GM12875 (cell line): ENCODE data around the gene SRSF1.

Experiments used
- H3K4me3 ChIP-seq: one replicate; pipeline ENCODE4 v1.5.1; 2011; ENCODE audit warnings: low read depth, low read length, control low read depth
- TF ChIP-seq, protein P1 (sequence below): IDR thresholded peaks from 2 replicates; pipeline ENCODE4 v1.5.1; 2011; ENCODE audit warnings: low read depth, mild to moderate bottlenecking, control low read depth, inconsistent platforms, low read length, moderate library complexity, borderline replicate concordance; ENCODE audit not compliant: insufficient read depth

Gene SRSF1, protein sequence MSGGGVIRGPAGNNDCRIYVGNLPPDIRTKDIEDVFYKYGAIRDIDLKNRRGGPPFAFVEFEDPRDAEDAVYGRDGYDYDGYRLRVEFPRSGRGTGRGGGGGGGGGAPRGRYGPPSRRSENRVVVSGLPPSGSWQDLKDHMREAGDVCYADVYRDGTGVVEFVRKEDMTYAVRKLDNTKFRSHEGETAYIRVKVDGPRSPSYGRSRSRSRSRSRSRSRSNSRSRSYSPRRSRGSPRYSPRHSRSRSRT

DNA sequence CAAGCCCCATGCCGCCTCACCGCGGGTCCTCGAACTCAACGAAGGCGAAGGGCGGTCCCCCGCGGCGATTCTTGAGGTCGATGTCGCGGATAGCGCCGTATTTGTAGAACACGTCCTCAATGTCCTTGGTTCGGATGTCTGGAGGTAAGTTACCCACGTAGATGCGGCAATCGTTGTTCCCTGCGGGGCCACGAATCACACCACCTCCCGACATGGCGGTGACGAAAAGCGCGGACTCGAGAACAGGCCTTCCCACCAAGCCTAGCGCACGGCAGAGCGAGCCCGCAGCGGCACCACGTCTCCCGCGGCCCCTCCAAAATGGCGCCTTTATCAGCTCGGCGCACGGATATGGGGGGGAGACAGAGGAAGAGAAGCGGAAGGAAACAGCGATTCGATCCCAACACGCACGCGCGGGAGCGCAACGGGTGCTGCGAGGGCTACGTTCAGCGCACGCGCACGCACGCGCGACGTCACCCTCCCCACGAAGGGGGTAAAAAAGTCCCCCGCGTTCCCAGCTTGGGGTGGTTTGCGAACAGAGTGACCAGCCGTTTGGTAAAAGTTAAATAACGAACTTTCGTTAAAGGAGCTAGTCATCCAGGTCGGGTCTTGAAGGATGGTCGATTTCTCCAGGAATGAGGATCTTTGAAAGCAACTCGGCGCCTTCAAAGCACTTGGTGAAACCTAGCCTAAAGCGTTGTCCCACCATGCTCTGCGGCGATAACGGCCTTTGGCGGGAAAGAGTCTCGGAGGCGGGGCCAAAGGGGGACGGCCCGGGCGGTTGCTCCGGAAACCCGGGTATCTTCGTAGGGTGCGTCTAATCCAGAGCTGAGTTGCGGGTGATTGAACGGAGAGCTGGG, at the start of gene SRSF1:
Gene SRSF1 (minus strand): TSS at position 323 of the 857 bp plus-strand sequence. CDS start 109 bp downstream, at position 214.
- H3K4me3 ChIP-seq, result peak within 1 kb of the TSS; percentile 87

DNA sequence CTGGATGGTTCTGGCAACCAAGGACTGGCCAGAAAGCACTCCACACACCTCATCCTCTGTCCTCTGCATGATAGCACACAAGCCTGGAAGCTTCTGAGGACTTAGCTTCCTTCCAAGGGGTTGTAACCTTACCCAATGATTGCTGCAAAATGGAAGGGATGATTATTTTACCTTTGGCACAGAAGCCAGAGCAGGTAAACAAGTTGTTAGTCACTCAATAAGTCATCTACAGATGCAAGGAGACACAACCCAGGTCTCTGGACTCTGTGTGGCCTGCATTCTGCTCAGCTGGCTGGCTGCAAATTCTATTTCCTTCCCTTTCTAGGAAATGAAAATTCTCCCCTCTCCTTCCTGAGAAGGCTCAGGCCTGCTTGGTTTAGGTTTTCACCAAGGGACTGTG, 49.4 kb upstream of the SRSF1 start:
- no peak overlapping the region for H3K4me3 ChIP-seq
- TF ChIP-seq, protein P1, sequence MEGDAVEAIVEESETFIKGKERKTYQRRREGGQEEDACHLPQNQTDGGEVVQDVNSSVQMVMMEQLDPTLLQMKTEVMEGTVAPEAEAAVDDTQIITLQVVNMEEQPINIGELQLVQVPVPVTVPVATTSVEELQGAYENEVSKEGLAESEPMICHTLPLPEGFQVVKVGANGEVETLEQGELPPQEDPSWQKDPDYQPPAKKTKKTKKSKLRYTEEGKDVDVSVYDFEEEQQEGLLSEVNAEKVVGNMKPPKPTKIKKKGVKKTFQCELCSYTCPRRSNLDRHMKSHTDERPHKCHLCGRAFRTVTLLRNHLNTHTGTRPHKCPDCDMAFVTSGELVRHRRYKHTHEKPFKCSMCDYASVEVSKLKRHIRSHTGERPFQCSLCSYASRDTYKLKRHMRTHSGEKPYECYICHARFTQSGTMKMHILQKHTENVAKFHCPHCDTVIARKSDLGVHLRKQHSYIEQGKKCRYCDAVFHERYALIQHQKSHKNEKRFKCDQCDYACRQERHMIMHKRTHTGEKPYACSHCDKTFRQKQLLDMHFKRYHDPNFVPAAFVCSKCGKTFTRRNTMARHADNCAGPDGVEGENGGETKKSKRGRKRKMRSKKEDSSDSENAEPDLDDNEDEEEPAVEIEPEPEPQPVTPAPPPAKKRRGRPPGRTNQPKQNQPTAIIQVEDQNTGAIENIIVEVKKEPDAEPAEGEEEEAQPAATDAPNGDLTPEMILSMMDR, result no peak

More for the DNA sequence above, at the start of gene SRSF1:
- TF ChIP-seq, protein P1, result no peak

DNA sequence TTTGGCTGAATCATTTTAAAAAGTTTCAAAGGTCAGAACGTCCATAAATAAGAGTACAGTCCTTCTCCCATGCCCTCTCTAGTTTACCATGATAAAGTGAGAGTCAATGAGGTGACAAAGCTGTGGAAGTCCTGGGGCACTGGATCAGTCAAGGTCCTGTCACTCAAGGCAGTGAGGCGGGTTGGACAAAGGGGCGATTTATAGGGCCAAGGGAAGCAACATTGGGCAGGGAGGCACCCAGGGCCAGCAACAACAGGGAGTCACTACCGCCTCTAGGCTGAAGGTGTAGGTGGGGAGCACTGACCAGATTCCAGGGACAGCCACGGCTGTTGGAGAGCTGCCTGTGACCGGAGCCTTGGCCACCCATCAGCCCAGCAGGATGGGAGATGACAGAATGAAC, 47.6 kb upstream of the SRSF1 start:
- TF ChIP-seq, protein P1, result no peak
- H3K4me3 ChIP-seq, result no peak overlapping the region

- TF ChIP-seq, protein P1, result no peak
- H3K4me3 ChIP-seq, result no peak overlapping the region
Observed at GRCh38 chr17:58052945-58053715, 46.1 kb upstream of the SRSF1 start.

GRCh38 chr17:58052407-58052806, 45.4 kb upstream of the SRSF1 start:
- no peak overlapping the region for H3K4me3 ChIP-seq
- TF ChIP-seq, protein P1, result no peak

- TF ChIP-seq, protein P1, result no peak
- no peak overlapping the region for H3K4me3 ChIP-seq
Observed at GRCh38 chr17:58051468-58051867, 44.4 kb upstream of the SRSF1 start.

- TF ChIP-seq, protein P1, result no peak
- no peak overlapping the region for H3K4me3 ChIP-seq
Observed at GRCh38 chr17:58050966-58051365, 43.9 kb upstream of the SRSF1 start.
